GM23338 (cell line): ENCODE measurements around the gene TMEM88. TPM values are rescaled to one million over a fixed set of nuclear protein-coding genes. Genes with fewer than 3 reads are reported as not detected.

Experiments
- ATAC-seq: fragments of 200-7000 bp; cut with Tn5 transposase; 3 replicates; pipeline ENCODE4 v1.9.1; 2020
- DNase-seq: peaks from one replicate; pipeline ENCODE4 v3.0.0-alpha.2; 2015; ENCODE audit warnings: low spot score
- H2AFZ ChIP-seq: fragments of 200-600 bp; sonication (generic); 2 replicates; pipeline ENCODE4 v1.8.0; 2016; ENCODE audit warnings: antibody characterized with exemption, mild to moderate bottlenecking, moderate library complexity
- H3F3A ChIP-seq: fragments of 200-600 bp; sonication (generic); replicated peaks from 2 replicates; pipeline ENCODE4 v1.8.0; 2017; ENCODE audit warnings: antibody characterized with exemption, mixed run types, low read depth
- H3K27ac ChIP-seq: fragments of 200-600 bp; sonication (generic); 2 replicates; pipeline ENCODE4 v1.6.1; 2016; ENCODE audit warnings: low read depth
- H3K27me3 ChIP-seq: fragments of 200-600 bp; sonication (generic); 2 replicates; pipeline ENCODE4 v1.8.0; 2016; ENCODE audit warnings: mild to moderate bottlenecking, mixed run types, moderate library complexity; ENCODE audit not compliant: insufficient read depth
- H3K36me3 ChIP-seq: fragments of 200-600 bp; sonication (generic); 2 replicates; pipeline ENCODE4 v1.8.0; 2016; ENCODE audit warnings: mild to moderate bottlenecking; ENCODE audit not compliant: insufficient read depth
- H3K4me1 ChIP-seq: fragments of 200-600 bp; sonication (generic); 2 replicates; pipeline ENCODE4 v1.8.0; 2016; ENCODE audit warnings: mild to moderate bottlenecking, moderate library complexity; ENCODE audit not compliant: insufficient read depth
- H3K4me2 ChIP-seq: fragments of 200-600 bp; sonication (generic); 2 replicates; pipeline ENCODE4 v1.7.1; 2017; ENCODE audit warnings: mixed run types
- H3K4me3 ChIP-seq: fragments of 200-600 bp; sonication (generic); 2 replicates; pipeline ENCODE4 v1.6.1; 2016; ENCODE audit warnings: mixed run types
- H3K79me2 ChIP-seq: fragments of 200-600 bp; sonication (generic); replicated peaks from 2 replicates; pipeline ENCODE4 v1.8.0; 2017; ENCODE audit warnings: mild to moderate bottlenecking; ENCODE audit not compliant: insufficient read depth
- H3K9me2 ChIP-seq: fragments of 200-600 bp; sonication (generic); 2 replicates; pipeline ENCODE4 v1.8.0; 2017; ENCODE audit not compliant: insufficient read depth
- H4K20me1 ChIP-seq: fragments of 200-600 bp; sonication (generic); replicated peaks from 2 replicates; pipeline ENCODE4 v1.8.0; 2017; ENCODE audit warnings: mild to moderate bottlenecking; ENCODE audit not compliant: insufficient read depth
- H3K27ac Mint-ChIP-seq: 2 replicates; pipeline ENCODE4 v1.8.0; 2020; ENCODE audit warnings: inconsistent platforms, mild to moderate bottlenecking, moderate library complexity, mixed read lengths
- H3K27me3 Mint-ChIP-seq: 3 replicates; pipeline ENCODE4 v1.8.0; 2022; ENCODE audit warnings: low read depth, mild to moderate bottlenecking, moderate library complexity, mixed read lengths, inconsistent platforms; ENCODE audit not compliant: insufficient read depth, poor library complexity
- H3K36me3 Mint-ChIP-seq: 3 replicates; pipeline ENCODE4 v1.8.0; 2021; ENCODE audit warnings: low read depth, mild to moderate bottlenecking, inconsistent platforms, moderate library complexity, mixed read lengths
- H3K4me1 Mint-ChIP-seq: 3 replicates; pipeline ENCODE4 v1.8.0; 2020; ENCODE audit warnings: mild to moderate bottlenecking, inconsistent platforms, mixed read lengths
- H3K4me3 Mint-ChIP-seq: 3 replicates; pipeline ENCODE4 v1.8.0; 2021; ENCODE audit warnings: moderate library complexity, mild to moderate bottlenecking, inconsistent platforms, mixed read lengths
- H3K9me3 Mint-ChIP-seq: 3 replicates; pipeline ENCODE4 v1.8.0; 2020; ENCODE audit warnings: moderate library complexity, mild to moderate bottlenecking, inconsistent platforms, mixed read lengths
- CREB1 ChIP-seq: fragments of 250-450 bp; sonication (Bioruptor Pico); IDR thresholded peaks from 2 replicates; pipeline ENCODE4 v1.5.0; 2020; ENCODE audit warnings: low read depth, mild to moderate bottlenecking, moderate library complexity
- CTCF ChIP-seq, 2 experiments: fragments of 200-600 bp in 1 of 2; sonication (generic) in 1 of 2; conservative IDR thresholded peaks; 2 replicates each; pipeline versions ENCODE4 v1.5.1 to v1.6.1; 2016 to 2017; ENCODE audit warnings: antibody characterized with exemption in 2 of 2, low read depth in 2 of 2, mild to moderate bottlenecking in 2 of 2, moderate library complexity in 1 of 2
- ETS1 ChIP-seq: IDR thresholded peaks from 2 replicates; pipeline ENCODE4 v1.6.1; 2016; ENCODE audit warnings: antibody characterized with exemption
- EZH2 ChIP-seq: fragments of 200-600 bp; sonication (generic); IDR thresholded peaks from one replicate; pipeline ENCODE4 v1.8.0; 2017; ENCODE audit warnings: antibody characterized with exemption, mild to moderate bottlenecking, low read depth; ENCODE audit not compliant: unreplicated experiment
- EZH2phosphoT487 ChIP-seq: fragments of 200-600 bp; sonication (generic); IDR thresholded peaks from one replicate; pipeline ENCODE4 v1.8.1; 2018; ENCODE audit warnings: antibody characterized with exemption; ENCODE audit not compliant: unreplicated experiment
- JUNB ChIP-seq: IDR thresholded peaks from one replicate; pipeline ENCODE4 v1.6.1; 2016; ENCODE audit warnings: antibody characterized with exemption; ENCODE audit not compliant: unreplicated experiment
- NANOG ChIP-seq: IDR thresholded peaks from 2 replicates; pipeline ENCODE4 v1.6.1; 2016; ENCODE audit warnings: antibody characterized with exemption, borderline replicate concordance
- POLR2AphosphoS5 ChIP-seq: IDR thresholded peaks from 2 replicates; pipeline ENCODE4 v1.6.1; 2016; ENCODE audit warnings: antibody characterized with exemption, low read depth
- REST ChIP-seq: IDR thresholded peaks from one replicate; pipeline ENCODE4 v1.6.1; 2018; ENCODE audit warnings: antibody characterized with exemption; ENCODE audit not compliant: unreplicated experiment
- STAT1 ChIP-seq: IDR thresholded peaks from one replicate; pipeline ENCODE4 v1.6.1; 2016; ENCODE audit warnings: antibody characterized with exemption; ENCODE audit not compliant: unreplicated experiment
- ZNF114 ChIP-seq: fragments of 250-450 bp; sonication (Bioruptor Pico); IDR thresholded peaks from 2 replicates; pipeline ENCODE4 v1.5.0; 2020; ENCODE audit warnings: mild to moderate bottlenecking, moderate library complexity
- ZNF331 ChIP-seq: fragments of 250-450 bp; sonication (Bioruptor Pico); IDR thresholded peaks from 2 replicates; pipeline ENCODE4 v1.5.0; 2020; ENCODE audit warnings: low read depth, mild to moderate bottlenecking, moderate library complexity
- ZNF462 ChIP-seq: fragments of 250-450 bp; sonication (Bioruptor Pico); IDR thresholded peaks from 2 replicates; pipeline ENCODE4 v1.5.0; 2020; ENCODE audit warnings: mild to moderate bottlenecking, moderate library complexity
- polyA plus RNA-seq: library from polyadenylated mRNA; unstranded; fragments of >200 nt; fragmentation: Nextera tagmentation; extraction: Ambion mirVana; gene quantifications from 2 replicates; pipeline ENCODE4 v1.2.1, GENCODE V29; 2016
- total RNA-seq: library from RNA; depleted of rRNA; stranded (reverse); fragments of >200 nt; shearing (Covaris generic); gene quantifications from 2 replicates; pipeline ENCODE4 v1.2.3, GENCODE V29; 2014

The TMEM88 gene
- total and polyA plus RNA-seq, 2 experiments from 2014 or later = 0.58 to 0.97 TPM

GRCh38 chr17:7849130-7849750, 5.6 kb upstream of the TMEM88 start:
- Histone ChIP-seq H3K9me2 (no peaks in the 10 kb centered on the region), H3K27ac (no peak overlapping the region), H3K4me2 (no peak overlapping the region), H3F3A (0 out of 2 replicates have a peak, but pooled peaks cover 7% of the 10 kb centered on the region), H4K20me1 (no peaks in the 10 kb centered on the region; the same call in 1 of the 2 replicates), H3K4me1 (peaks cover 15% of the 10 kb centered on the region), H3K79me2 (no peaks in the 10 kb centered on the region), H3K4me3 (no peak overlapping the region), H3K36me3 (no peaks in the 10 kb centered on the region), H3K27me3 (peaks cover 83% of the 10 kb centered on the region), H2AFZ (no peak overlapping the region)
- DNase-seq (no peak), ATAC-seq (no peak)
- Mint-ChIP-seq H3K36me3 (no peaks in the 10 kb centered on the region; the same call in 2 of the 3 replicates), H3K27ac (no peak overlapping the region), H3K4me1 (peaks cover 24% of the 10 kb centered on the region), H3K27me3 (peaks cover 38% of the 10 kb centered on the region), H3K9me3 (no peaks in the 10 kb centered on the region; the same call in 1 of the 3 replicates), H3K4me3 (no peak overlapping the region)
- TF ChIP-seq JUNB = no peak
- TF ChIP-seq STAT1 = no peak
- TF ChIP-seq EZH2 = no peak
- TF ChIP-seq ZNF331 (CRISPR knock-in tag) = no peak
- TF ChIP-seq NANOG = no peak
- TF ChIP-seq CREB1 (CRISPR knock-in tag) = no peak
- TF ChIP-seq CTCF (conservative IDR thresholded peaks at IDR 0.05; ENCODE audit: low read depth in 2 of 2) = no peak
- no peak for TF ChIP-seq ZNF462 (CRISPR knock-in tag)
- no peak for TF ChIP-seq ETS1
- TF ChIP-seq REST = no peak
- no peak for TF ChIP-seq POLR2AphosphoS5
- TF ChIP-seq ZNF114 = no peak
- TF ChIP-seq EZH2phosphoT487 = no peak
